ENCODE data around the gene AHI1.

The AHI1 gene

DNA sequence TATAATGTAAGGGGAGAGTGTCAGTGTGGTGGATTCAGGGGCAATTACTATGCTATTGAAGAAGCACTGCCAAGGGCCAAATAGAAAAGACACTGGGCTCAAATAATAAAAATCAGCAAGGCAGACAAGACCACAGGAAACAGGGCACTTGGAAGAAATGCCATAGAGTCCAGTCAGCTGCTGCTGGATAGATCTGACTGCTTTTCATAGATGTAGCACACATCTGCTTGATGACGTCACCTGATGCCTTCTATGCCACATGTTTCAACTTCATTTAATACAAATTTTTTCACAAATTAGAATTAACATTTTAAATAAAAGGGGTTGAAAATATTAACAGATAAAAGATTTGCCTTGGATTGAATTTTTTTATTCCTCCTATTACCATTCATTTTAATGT, 23.9 kb upstream of the AHI1 start:
- Mint-ChIP-seq H3K27me3 (no peaks in the 10 kb centered on the region), H3K36me3 (no peaks in the 10 kb centered on the region), H3K9me3 (no peaks in the 10 kb centered on the region), H3K4me3 (no peak overlapping the region), H3K4me1 (no peaks in the 10 kb centered on the region), H3K27ac (no peak overlapping the region)

GRCh38 chr6:135520781-135521180, 23.2 kb upstream of the AHI1 start:
- H3K27me3 Mint-ChIP-seq, result no peaks in the 10 kb centered on the region
- H3K4me3 Mint-ChIP-seq, result no peak overlapping the region
- H3K4me1 Mint-ChIP-seq, result no peaks in the 10 kb centered on the region

GRCh38 chr6:135519348-135519747, 21.8 kb upstream of the AHI1 start:
- Mint-ChIP-seq H3K36me3 (no peaks in the 10 kb centered on the region), H3K4me1 (no peaks in the 10 kb centered on the region), H3K27me3 (no peaks in the 10 kb centered on the region), H3K4me3 (no peak overlapping the region), H3K27ac (no peak overlapping the region), H3K9me3 (no peaks in the 10 kb centered on the region)

More at GRCh38 chr6:135520781-135521180, 23.2 kb upstream of the AHI1 start:
- no peaks in the 10 kb centered on the region for H3K36me3 Mint-ChIP-seq
- no peaks in the 10 kb centered on the region for H3K9me3 Mint-ChIP-seq
- no peak overlapping the region for H3K27ac Mint-ChIP-seq

GRCh38 chr6:135517527-135517926, 20.0 kb upstream of the AHI1 start:
- H3K27me3 Mint-ChIP-seq, result no peaks in the 10 kb centered on the region
- H3K4me1 Mint-ChIP-seq, result no peaks in the 10 kb centered on the region
- no peak overlapping the region for H3K27ac Mint-ChIP-seq
- no peaks in the 10 kb centered on the region for H3K36me3 Mint-ChIP-seq
- H3K9me3 Mint-ChIP-seq, result no peaks in the 10 kb centered on the region
- no peak overlapping the region for H3K4me3 Mint-ChIP-seq

- no peaks in the 10 kb centered on the region for H3K27me3 Mint-ChIP-seq
- H3K27ac Mint-ChIP-seq, result no peak overlapping the region
- H3K4me1 Mint-ChIP-seq, result no peaks in the 10 kb centered on the region
- H3K9me3 Mint-ChIP-seq, result no peaks in the 10 kb centered on the region
- no peak overlapping the region for H3K4me3 Mint-ChIP-seq
- H3K36me3 Mint-ChIP-seq, result no peaks in the 10 kb centered on the region
These were observed 17.2 kb upstream of the AHI1 start for GRCh38 chr6:135514706-135515105.

DNA sequence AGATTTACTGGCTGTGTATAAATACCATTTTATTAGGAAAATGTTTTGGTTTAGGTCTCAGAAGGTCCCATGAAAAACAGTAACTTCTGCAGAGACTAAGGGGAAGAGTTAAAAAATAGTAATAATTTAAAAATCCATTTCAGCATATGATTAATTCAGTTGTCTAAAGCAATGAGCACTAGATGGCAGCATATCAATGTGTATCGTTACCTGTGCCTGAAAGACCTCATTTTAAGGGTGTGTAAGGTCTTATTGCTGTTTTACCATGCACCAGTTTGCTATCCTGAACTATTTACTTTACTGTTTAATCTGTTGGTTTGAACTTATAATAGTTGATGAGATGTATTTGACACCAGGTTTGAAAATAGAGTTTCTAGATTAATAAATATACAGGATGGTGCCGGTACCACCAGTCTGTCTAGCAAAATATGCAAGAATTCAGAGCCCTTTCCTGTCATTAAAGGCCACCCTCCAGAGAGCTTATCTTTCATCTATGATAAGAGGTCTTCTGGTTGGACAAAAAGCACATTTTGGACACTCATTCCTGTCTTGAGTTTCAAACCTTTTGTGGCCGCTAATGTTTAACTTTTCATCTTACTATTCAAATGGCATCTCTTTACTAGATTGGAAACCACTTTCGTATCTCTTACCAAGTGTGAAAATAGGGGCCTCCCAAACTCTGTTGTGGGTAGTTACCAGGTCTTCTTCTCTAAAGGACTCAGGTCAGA, 8.9 kb upstream of the AHI1 start:
- Mint-ChIP-seq H3K27ac (no peak overlapping the region), H3K9me3 (no peaks in the 10 kb centered on the region), H3K36me3 (no peaks in the 10 kb centered on the region), H3K4me1 (no peaks in the 10 kb centered on the region), H3K27me3 (no peaks in the 10 kb centered on the region), H3K4me3 (no peak overlapping the region)

DNA sequence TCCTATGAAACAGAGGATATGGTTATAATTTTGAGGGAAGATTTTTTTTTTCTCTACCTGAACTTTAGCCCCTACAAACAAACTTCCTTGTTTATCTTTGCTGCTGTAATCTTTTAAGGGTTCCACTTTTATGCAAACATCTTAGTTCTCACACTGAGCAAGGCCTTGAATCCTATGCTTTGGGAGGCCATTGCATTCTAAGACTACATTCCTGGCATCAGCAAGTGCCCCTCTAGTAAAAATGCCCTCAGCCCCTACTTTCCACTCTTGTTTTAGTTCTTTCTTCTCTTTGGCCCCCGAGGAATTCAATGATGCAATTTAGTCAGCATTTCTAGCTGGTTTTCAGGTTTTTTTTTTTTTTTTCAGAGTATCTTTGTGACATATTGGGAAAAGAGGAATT, 8.1 kb upstream of the AHI1 start:
- no peaks in the 10 kb centered on the region for H3K36me3 Mint-ChIP-seq
- H3K4me3 Mint-ChIP-seq, result no peak overlapping the region
- H3K9me3 Mint-ChIP-seq, result no peaks in the 10 kb centered on the region
- no peaks in the 10 kb centered on the region for H3K4me1 Mint-ChIP-seq
- no peaks in the 10 kb centered on the region for H3K27me3 Mint-ChIP-seq
- H3K27ac Mint-ChIP-seq, result no peak overlapping the region

DNA sequence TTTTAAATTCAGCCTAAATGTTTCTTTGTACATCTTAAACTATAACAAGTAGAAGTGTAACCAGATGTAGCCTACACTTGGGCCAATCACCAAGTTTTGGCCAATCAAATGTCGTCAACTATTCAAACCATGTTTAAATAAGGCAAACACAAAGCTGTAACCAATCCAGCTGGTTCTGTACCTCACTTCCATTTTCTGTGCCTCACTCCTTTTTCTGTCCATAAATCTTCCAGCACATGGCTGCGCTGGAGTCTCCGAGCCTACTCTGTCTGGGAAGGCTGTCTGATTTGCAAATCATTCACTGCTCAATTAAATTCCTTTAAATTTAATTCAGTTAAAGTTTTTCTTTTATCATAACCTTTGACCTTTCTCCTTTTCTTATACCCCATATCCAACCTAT, 7.7 kb upstream of the AHI1 start:
- Mint-ChIP-seq H3K27me3 (no peaks in the 10 kb centered on the region), H3K4me1 (no peaks in the 10 kb centered on the region), H3K27ac (no peak overlapping the region), H3K4me3 (no peak overlapping the region), H3K9me3 (no peaks in the 10 kb centered on the region), H3K36me3 (no peaks in the 10 kb centered on the region)

DNA sequence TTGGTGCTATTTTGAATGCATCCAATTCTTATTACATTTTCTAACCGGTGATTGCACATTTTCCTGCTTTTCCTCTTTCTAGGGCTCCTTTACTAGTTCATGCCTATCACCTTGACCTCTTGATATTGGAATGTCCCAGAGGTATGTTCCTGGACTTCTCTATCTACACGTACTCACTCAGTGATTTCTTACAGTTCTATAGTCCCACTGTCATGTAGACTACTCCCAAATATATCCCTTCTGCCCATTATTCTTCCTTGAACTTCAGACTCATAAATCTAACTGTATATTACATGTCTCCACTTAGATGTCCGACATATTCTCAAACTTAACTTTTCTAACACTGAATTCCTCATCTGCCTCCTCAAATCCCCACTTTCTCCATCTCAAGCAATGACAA, 7.2 kb upstream of the AHI1 start:
- Mint-ChIP-seq H3K27ac (no peak overlapping the region), H3K36me3 (no peaks in the 10 kb centered on the region), H3K9me3 (no peaks in the 10 kb centered on the region), H3K4me1 (no peaks in the 10 kb centered on the region), H3K4me3 (no peak overlapping the region), H3K27me3 (no peaks in the 10 kb centered on the region)

DNA sequence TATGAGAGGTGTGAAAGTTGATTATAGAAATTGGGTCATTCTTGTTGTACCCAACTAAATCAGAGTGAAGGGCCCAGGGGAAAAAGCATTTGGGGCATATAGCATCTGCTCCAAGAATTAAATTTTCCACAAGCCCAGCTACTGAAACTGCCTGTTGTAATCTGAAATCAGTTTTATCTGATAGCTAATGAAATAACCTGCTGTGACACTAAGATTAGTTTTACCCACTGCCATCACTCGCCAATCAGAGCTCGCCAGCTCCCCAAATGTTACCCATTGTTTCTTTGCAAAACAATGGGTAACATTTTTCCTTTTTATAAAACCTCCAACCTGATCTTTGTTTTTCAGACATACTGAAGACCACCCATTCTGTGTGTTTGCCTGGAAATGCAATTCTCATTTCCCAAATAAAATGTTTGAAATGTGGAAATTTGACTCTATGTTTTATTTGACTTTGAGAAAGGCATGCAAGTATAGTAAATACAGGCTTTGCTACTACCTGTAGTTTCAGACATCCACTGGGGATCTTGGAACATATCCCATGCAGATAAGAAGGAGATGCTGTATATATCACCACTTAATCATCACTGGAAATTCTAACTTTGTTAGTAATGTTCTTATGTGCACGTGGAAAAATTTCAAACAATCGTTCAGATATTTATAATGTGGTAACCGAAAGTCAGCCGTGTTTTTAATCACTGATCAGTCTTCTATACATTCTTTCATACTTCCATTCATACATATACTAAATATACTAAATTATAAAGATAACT, 6.3 kb upstream of the AHI1 start:
- H3K9me3 Mint-ChIP-seq, result no peaks in the 10 kb centered on the region
- H3K36me3 Mint-ChIP-seq, result no peaks in the 10 kb centered on the region
- no peaks in the 10 kb centered on the region for H3K27me3 Mint-ChIP-seq
- no peak overlapping the region for H3K4me3 Mint-ChIP-seq
- no peak overlapping the region for H3K27ac Mint-ChIP-seq
- no peaks in the 10 kb centered on the region for H3K4me1 Mint-ChIP-seq

- peaks cover 13% of the 10 kb centered on the region for H3K4me1 Mint-ChIP-seq
- H3K27ac Mint-ChIP-seq, result no peak overlapping the region
- no peaks in the 10 kb centered on the region for H3K9me3 Mint-ChIP-seq
- H3K36me3 Mint-ChIP-seq, result peaks cover 7% of the 10 kb centered on the region
- H3K27me3 Mint-ChIP-seq, result no peaks in the 10 kb centered on the region
- no peak overlapping the region for H3K4me3 Mint-ChIP-seq
These were observed 2.2 kb upstream of the AHI1 start for GRCh38 chr6:135499441-135500340.

GRCh38 chr6:135498185-135498841, 773 bp upstream of the AHI1 start:
- Mint-ChIP-seq H3K27ac (no peak overlapping the region), H3K4me1 (peaks cover 16% of the 10 kb centered on the region), H3K9me3 (no peaks in the 10 kb centered on the region), H3K4me3 (no peak overlapping the region), H3K36me3 (peaks cover 11% of the 10 kb centered on the region), H3K27me3 (no peaks in the 10 kb centered on the region)

- no peaks in the 10 kb centered on the region for H3K9me3 Mint-ChIP-seq
- H3K4me1 Mint-ChIP-seq, result peaks cover 16% of the 10 kb centered on the region
- H3K36me3 Mint-ChIP-seq, result peaks cover 11% of the 10 kb centered on the region
- H3K27me3 Mint-ChIP-seq, result no peaks in the 10 kb centered on the region
- no peak overlapping the region for H3K27ac Mint-ChIP-seq
- H3K4me3 Mint-ChIP-seq, result no peak overlapping the region
These were observed 634 bp downstream of the AHI1 start for GRCh38 chr6:135496800-135497411.

DNA sequence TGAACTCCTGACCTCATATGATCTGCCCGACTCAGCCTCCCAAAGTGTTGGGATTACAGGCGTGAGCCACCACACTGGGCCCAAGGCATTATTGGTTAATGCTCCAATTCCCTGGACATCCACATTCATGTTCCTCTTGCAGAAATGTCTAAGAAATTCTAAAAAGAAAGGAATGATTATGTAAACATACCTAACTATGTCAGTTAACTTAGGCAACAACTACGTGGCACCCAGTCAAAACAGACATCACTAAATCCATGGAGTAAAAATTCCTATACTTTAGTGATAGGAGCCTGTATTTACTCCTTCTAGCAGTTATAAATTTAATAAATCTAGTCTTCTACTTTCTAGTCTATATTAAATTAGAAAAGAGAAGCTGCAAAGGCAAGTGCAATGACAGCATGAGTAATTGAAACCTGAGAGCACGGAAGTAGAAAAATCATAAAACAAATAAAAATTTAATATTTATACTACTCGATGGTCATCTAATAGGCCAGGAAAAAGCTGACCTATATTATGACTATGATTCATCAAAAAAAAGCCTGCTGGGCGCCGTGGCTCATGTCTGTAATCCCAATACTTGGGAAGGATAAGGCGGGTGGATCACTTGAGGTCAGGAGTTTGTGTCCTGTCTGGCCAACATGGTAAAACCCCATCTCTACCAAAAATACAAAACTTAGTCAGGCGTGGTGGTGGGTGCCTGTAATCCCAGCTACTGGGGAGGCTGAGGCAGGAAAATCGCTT, 4.2 kb downstream of the AHI1 start:
- Mint-ChIP-seq H3K4me3 (no peak overlapping the region), H3K4me1 (peaks cover 16% of the 10 kb centered on the region), H3K9me3 (no peaks in the 10 kb centered on the region), H3K27ac (no peak overlapping the region), H3K36me3 (peaks cover 32% of the 10 kb centered on the region), H3K27me3 (no peaks in the 10 kb centered on the region)
